NCI-H2196 treated with DMSO at 0.1 percent for 48 hours (cell line): ENCODE results near the gene DGKB.

Experiments used
- DNase-seq: peaks from one replicate; lab custom pipeline; 2025; ENCODE audit not compliant: unreplicated experiment; lab: John Stamatoyannopoulos, UW

The DGKB gene

DNA sequence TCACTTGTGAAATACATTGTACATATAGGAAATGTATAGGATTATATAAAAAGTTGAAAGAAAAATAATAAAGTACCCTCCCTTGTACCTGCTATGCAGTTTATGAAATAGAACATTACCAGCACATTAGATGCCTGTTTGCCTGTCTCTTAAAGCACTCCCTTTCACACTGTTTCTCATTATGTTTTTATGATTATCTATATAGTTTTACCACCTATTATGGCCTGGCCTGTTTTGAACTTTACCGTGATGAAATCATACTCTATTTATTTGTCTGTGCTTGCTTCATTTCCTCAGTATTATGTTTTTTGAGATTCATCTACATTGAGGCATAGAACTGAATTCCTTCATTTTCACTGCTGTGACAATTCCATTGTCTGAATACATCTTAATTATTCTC lies 41.1 kb downstream of the DGKB start:
- DNase-seq, result no peak

GRCh38 chr7:14859267-14859666 lies 43.3 kb downstream of the DGKB start:
- no peak for DNase-seq

DNA sequence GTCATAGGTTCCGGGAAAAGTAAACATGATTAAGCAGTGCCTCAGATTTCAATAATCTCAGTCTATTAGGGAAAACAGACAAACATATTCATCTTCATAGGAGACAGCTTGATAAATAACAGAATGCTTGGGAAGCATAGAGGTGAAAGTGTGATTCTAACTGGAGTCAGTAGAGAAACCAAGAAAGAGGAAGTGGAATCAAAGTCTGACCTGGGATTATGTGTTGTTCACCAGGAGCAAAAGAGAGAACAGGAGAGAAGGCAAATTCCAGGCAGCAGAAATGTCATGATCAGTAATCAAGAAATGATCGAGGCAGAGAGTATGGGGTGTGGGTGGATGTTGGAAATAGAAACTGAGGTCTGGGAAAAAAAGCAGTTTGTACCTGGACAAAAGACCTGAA lies 43.7 kb downstream of the DGKB start:
- DNase-seq, result no peak

DNA sequence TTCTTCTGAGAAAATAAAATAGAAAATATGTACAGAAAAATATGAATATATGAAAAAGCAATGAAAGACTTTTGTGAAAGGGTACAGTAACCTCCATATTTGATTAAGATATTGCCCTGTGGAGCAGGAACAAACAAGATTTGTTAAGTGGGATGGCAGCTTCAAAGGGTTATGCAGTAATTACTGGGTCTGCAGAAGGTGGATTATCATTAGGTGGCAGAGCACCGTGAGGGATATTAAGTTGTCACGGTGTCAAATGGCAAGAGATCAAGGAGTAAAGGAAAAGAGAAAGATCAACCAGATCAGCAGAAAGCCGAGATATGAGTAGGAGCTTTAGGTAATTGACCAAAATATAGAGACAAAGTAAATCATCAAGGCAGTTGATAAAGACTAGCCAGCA lies 44.1 kb downstream of the DGKB start:
- no peak for DNase-seq

- no peak for DNase-seq
Observed at GRCh38 chr7:14855033-14855794, 47.3 kb downstream of the DGKB start.

GRCh38 chr7:14854471-14854870 lies 48.1 kb downstream of the DGKB start:
- no peak for DNase-seq

DNA sequence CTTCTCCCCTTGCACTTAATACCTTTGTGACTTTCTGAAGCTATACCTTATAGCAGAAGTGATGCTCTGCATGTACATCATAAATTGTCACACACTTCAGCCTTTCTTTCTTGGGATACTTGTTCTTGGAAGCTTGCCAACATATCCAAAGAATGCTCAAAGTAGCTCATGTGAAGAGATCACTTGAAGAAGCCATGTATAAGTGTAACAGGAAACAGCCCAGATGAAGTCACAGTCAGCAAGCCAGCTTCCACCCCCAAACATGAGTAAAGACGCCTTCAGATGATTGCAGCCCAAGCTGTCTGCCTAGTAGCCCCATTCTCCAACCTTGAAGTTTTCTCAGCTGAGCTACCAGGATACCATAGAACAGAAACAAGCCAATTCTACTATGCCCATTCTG lies 50.9 kb downstream of the DGKB start:
- no peak for DNase-seq

DNA sequence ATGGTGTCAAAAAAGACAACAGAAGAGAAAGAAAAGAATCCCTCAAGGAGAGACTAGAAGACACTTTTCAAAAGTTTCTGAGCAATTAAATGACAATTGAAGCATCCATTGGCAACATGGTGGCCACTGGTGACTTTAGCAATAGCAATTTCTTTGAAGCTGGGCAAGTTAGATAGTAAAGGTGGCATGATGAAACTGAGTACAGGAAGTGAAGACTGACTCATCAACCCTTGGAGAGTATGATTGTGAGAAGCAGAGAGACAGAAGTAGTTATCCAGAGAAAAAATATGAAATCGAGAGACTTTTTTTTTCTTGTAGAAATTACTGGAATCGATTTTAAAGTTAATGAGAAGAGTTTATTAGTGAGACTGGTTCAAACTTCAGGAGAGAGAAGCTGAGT lies 52.5 kb downstream of the DGKB start:
- DNase-seq, result no peak

- DNase-seq, result no peak
Observed at GRCh38 chr7:14846405-14846804, 56.1 kb downstream of the DGKB start.

DNA sequence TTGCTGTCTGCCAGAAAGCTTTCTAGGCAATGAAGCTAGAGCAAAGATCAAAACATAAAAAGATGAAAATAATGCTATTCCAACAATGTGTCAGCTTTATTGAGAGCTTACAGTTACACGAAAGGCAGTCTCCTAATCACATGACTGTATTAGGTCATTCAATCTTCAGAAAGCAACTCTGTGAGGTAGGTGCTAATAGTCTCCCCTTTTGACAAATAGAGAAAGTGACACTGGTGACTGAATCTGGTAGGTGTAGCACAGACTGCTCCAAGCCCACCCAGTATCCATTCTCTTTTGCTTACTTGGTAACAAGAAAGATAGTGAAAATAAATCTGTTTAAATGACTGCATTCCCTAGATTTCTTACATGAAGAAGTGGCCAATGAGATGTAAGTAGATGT lies 58.8 kb downstream of the DGKB start:
- no peak for DNase-seq

DNA sequence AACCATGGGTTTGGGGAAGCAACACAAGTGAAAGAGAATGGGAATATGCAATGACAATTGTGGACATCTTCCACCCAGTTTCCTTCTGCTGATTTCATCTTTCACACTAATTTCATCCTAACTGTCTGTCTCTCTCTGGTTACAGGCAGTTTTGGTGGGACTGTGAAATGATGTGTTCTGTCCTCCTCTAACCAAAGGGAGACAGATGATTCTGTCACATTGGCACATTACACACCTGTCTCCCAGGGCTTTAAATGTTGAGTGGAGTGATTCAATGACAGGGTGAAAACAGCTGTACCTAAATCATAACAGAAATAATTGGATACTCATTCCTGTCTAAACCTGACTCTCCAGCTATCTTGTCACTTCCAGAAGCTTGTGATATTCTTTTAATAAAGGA lies 60.0 kb downstream of the DGKB start:
- DNase-seq, result no peak

DNA sequence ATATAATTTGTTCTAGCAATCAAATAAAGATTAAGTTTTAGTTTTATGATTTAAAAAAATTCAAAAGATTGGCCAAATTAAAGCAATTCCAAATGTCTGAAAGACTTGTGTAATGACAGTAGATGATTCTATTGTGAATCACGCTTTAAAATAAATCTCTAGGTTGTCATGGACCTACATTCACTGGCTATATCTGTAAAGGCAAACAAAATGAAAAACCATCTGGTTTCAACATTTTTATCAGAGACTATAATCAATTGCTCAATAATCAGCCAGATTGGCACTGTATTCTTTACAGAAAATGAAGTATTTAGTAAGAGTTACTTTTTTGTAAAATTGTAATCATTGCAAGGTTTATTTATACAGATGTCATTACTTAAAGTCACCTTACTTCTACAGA lies 60.7 kb downstream of the DGKB start:
- DNase-seq, result no peak

DNA sequence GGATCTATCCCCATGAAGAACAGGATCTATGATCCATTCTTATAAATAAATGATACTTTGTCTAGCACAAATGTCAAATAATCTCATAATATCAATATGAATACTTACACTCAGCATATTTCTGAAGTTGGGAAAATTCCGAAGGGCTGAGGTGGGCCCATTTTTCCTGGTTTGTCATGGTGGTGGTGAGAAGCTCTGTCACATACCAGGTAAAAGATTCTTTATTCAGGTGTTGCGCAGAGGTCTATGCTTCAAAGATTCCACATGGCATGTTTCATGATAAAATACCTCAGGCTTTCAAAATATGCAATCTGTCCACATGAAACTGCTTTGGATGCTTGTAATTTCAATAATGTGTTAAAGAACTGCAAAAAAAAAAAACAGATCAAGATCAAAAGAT lies 61.5 kb downstream of the DGKB start:
- no peak for DNase-seq

DNA sequence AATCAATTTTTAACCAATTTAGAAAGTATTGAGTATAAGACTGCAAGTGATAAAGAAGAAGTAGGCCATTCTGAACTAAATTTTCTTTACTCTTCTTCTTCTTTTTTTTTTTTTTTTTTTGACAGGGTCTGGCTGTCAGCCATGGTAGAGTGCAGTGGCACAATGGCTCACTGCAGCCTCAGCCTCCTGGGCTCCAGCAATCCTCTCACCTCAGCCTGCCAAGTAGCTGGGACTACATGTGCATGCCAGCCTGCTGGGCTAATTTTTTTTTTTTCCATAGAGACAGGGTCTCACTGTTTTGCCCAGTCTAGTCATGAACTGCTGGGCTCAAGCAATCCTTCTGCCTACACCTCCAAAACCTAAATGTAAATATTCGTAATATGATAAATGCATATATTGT lies 63.2 kb downstream of the DGKB start:
- DNase-seq, result no peak

DNA sequence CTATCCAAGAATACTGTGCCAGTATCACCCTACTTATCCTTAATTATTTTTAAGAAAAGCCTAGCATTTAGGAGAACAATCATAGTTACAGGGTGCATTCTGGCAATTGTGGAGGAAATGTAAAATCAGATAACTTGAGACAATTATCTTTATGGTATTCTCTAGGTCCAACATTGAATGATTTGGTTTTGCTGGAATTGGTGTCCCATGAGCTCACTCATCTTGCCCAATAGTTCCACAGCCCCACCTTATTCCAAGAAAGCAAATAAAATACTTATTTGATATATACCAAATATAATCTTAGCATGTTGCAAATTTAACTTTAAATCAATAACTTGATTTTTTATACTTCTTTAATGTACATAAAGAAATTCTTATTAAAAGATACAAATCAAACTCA lies 65.3 kb downstream of the DGKB start:
- no peak for DNase-seq

GRCh38 chr7:14836571-14837189 lies 65.9 kb downstream of the DGKB start:
- peak; percentile 40 for DNase-seq

GRCh38 chr7:14836006-14836405 lies 66.5 kb downstream of the DGKB start:
- DNase-seq, result no peak

GRCh38 chr7:14835384-14835783 lies 67.2 kb downstream of the DGKB start:
- DNase-seq, result no peak

GRCh38 chr7:14834883-14835282 lies 67.7 kb downstream of the DGKB start:
- no peak for DNase-seq

DNA sequence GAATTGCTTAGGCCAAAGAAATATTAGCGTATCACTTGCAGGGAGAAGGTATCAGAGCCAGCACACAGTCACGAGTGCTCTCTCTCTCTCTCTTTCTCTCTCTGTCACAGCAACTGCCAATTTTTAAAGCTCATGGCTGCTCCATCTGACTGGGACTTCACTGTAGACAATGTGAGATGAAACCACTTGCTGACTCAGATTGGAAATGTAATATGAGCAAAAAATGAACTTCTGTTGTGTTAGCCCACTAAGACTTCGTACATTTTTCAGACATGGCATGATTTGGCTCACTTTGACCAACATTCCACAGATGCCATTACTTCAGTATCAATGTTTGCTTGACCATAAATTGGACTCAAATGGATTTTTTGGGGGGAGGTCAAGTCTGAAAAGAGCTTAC lies 68.1 kb downstream of the DGKB start:
- no peak for DNase-seq

DNA sequence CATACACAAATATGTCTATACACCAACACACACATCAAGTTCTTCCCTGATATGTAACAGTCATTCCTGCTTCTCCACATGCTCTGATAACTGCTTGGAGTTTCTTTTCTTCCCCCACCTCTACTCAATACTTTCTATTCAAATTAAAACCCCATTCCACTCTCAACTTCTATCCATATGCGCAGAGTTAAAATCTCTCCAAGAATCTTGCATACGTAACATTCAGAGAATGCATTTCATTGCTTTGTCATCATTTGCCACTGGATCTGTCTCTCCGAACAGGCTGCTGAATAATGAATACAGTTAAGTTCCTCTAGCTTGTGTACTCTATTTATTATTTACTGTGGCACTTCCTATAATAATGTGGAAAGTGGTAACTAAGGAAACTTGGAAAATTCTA lies 68.8 kb downstream of the DGKB start:
- DNase-seq, result no peak

DNA sequence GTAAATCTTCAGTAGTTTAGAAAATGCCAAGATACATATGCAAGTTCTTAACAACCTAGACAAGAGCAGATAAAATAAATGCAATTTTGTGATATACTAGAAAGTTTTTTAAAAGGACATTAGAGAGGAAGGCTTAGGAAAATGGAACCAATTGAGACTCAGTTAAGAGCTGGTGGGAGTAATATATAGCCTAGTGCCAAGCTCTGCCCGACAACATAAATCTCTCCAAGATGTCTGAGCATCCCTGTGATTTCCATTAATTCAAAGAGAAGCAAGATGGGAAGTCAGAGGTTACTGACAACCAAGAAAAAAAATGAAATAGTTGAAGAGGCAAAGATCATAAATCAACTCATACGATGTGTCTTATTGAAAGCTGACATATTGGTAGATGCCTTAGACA lies 74.5 kb downstream of the DGKB start:
- no peak for DNase-seq

GRCh38 chr7:14826426-14826825 lies 76.1 kb downstream of the DGKB start:
- no peak for DNase-seq
